Occipital lobe (tissue), 2 donors: ENCODE data around the gene U2AF1L4. TPM values are rescaled to one million over a fixed set of nuclear protein-coding genes. Genes with fewer than 3 reads are reported as not detected.
"Not testable (repeated sequence)": the region's sequence is repeated elsewhere in the genome, so short reads cannot be mapped to it uniquely, and the experiment has no call there.

Experiments used
- DNase-seq: peaks from one replicate; lab custom pipeline; 2025; lab: John Stamatoyannopoulos, UW
- total RNA-seq: library from RNA; depleted of rRNA; stranded (reverse); fragments of >200 nt; gene quantifications from one replicate; pipeline ENCODE4 v1.2.3, GENCODE V29; 2014

The U2AF1L4 gene
- total RNA-seq, 1 donor from 2014 or later, result 8.7 TPM

- DNase-seq, result no peak
These were observed 17.9 kb downstream of the U2AF1L4 start for GRCh38 chr19:35727053-35727955.

- no peak for DNase-seq
These were observed 19.9 kb downstream of the U2AF1L4 start for GRCh38 chr19:35725216-35725861.

GRCh38 chr19:35724560-35724959 lies 20.7 kb downstream of the U2AF1L4 start:
- DNase-seq, result no peak

DNA sequence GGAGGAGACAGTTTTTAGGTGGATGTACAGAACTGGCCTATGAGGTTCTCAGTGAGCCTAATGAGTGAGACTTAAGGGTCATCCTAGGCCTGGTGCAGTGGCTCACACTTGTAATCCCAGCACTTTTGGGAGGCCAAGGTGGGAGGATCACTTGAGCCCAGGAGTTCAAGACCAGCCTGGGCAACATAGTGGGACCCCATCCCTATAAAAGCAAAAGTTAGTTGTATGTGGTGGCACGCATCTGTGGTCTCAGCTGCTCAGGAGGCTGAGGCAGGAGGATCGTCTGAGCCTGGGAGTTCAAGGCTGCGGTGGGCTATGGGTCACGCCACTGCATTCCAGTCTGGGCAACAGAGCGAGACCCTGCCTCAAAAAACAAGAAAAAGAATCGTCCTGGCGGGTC lies 21.1 kb downstream of the U2AF1L4 start:
- not testable (repeated sequence) for DNase-seq

- no peak for DNase-seq
These were observed 21.5 kb downstream of the U2AF1L4 start for GRCh38 chr19:35723671-35724070.

DNA sequence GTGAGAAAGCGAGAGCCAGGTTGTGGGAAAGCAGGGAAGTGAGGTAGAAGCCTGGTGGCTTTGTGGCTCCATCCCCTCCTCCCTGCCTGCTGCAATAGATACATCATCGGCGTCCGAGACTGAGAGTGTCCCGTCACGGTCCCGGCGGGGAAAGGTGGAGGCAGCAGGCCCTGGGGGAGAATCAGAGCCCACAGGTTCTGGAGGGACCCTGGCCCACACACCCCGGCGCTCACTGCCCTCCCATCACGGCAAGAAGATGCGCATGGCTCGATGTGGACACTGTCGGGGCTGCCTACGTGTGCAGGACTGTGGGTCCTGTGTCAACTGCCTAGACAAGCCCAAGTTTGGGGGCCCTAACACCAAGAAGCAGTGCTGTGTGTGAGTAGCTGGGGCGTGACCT lies 22.3 kb downstream of the U2AF1L4 start:
- no peak for DNase-seq

- DNase-seq, result no peak
These were observed 22.8 kb downstream of the U2AF1L4 start for GRCh38 chr19:35722461-35722860.

DNA sequence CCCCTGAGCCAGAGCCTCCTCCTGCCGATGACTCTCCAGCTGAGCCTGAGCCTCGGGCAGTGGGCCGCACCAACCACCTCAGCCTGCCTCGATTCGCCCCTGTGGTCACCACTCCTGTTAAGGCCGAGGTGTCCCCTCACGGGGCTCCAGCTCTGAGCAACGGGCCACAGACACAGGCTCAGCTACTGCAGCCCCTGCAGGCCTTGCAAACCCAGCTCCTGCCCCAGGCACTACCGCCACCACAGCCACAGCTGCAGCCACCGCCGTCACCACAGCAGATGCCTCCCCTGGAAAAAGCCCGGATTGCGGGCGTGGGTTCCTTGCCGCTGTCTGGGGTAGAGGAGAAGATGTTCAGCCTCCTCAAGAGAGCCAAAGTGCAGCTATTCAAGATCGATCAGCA lies 23.8 kb downstream of the U2AF1L4 start:
- DNase-seq, result no peak

- DNase-seq, result no peak
These were observed 24.6 kb downstream of the U2AF1L4 start for GRCh38 chr19:35720648-35721047.

- no peak for DNase-seq
These were observed 25.1 kb downstream of the U2AF1L4 start for GRCh38 chr19:35720163-35720524.

DNA sequence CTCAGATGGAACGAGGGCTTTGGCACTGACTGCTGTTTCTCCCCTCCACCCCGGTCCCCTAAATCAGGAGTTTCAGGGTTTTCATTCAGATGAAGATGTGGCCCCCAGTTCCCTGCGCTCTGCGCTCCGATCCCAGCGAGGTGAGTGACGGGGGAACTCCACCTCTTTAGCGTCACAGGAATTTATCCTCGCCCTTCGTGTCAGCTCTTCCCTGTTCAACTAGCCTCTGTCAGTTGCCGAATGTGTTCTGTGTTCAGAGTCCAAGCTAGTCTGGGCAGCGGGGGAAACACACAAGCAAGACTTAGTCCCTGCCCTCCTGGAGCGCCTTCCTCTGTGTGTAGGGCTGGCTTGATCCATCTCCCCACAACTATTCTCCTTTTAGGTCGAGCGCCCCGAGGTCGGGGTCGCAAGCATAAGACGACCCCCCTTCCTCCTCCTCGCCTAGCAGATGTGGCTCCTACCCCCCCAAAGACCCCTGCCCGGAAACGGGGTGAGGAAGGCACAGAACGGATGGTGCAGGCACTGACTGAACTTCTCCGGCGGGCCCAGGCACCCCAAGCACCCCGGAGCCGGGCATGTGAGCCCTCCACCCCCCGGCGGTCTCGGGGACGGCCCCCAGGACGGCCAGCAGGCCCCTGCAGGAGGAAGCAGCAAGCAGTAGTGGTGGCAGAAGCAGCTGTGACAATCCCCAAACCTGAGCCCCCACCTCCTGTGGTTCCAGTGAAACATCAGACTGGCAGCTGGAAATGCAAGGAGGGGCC lies 25.6 kb downstream of the U2AF1L4 start:
- no peak for DNase-seq

GRCh38 chr19:35718345-35719041 lies 26.7 kb downstream of the U2AF1L4 start:
- no peak for DNase-seq

DNA sequence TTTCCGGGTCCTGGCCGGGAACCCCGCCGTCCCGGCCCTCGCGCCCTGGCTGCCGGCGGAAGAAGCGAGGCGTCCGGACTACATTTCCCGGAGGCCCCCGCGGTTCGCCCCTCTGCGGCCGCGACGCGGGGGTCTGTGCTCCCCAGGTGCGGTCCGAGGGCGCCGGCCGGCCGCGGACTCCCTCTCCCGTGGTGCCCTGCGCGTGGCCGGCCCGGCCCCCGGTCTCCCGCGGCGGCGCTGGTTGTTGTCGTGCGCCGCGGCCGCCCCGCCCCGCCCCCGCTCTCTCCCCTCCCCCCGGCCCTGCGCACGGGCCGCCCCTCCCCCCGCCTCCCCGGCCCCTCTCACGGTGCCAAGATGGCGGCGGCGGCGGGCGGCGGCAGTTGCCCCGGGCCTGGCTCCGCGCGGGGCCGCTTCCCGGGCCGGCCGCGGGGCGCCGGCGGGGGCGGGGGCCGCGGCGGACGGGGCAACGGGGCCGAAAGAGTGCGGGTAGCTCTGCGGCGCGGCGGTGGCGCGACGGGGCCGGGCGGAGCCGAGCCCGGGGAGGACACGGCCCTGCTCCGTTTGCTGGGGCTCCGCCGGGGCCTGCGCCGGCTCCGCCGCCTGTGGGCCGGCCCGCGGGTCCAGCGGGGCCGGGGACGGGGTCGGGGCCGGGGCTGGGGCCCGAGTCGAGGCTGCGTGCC lies 27.4 kb downstream of the U2AF1L4 start, which contains the start of gene KMT2B:
TSS of gene KMT2B (plus strand) at position 339 of the 680 bp plus-strand sequence. CDS start at position 355, 16 bp downstream.
- DNase-seq, result no peak

- peak; percentile 94 for DNase-seq
These were observed 28.2 kb downstream of the U2AF1L4 start for GRCh38 chr19:35716801-35717664.

GRCh38 chr19:35715981-35716800 lies 29.0 kb downstream of the U2AF1L4 start:
- DNase-seq, result peak; percentile 58

- no peak for DNase-seq
These were observed 29.8 kb downstream of the U2AF1L4 start for GRCh38 chr19:35715355-35715809.

DNA sequence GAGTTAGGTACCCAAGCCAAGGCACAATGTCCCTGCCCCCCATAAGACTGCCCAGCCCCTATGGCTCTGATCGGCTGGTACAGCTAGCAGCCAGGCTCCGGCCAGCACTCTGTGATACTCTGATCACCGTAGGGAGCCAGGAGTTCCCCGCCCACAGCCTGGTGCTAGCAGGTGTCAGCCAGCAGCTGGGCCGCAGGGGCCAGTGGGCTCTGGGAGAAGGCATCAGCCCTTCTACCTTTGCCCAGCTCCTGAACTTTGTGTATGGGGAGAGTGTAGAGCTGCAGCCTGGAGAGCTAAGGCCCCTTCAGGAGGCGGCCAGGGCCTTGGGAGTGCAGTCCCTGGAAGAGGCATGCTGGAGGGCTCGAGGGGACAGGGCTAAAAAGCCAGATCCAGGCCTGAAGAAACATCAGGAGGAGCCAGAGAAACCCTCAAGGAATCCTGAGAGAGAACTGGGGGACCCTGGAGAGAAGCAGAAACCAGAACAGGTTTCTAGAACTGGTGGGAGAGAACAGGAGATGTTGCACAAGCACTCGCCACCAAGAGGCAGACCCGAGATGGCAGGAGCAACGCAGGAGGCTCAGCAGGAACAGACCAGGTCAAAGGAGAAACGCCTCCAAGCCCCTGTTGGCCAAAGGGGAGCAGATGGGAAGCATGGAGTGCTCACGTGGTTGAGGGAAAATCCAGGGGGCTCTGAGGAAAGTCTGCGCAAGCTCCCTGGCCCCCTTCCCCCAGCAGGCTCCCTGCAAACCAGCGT lies 30.4 kb downstream of the U2AF1L4 start:
- DNase-seq, result no peak

DNA sequence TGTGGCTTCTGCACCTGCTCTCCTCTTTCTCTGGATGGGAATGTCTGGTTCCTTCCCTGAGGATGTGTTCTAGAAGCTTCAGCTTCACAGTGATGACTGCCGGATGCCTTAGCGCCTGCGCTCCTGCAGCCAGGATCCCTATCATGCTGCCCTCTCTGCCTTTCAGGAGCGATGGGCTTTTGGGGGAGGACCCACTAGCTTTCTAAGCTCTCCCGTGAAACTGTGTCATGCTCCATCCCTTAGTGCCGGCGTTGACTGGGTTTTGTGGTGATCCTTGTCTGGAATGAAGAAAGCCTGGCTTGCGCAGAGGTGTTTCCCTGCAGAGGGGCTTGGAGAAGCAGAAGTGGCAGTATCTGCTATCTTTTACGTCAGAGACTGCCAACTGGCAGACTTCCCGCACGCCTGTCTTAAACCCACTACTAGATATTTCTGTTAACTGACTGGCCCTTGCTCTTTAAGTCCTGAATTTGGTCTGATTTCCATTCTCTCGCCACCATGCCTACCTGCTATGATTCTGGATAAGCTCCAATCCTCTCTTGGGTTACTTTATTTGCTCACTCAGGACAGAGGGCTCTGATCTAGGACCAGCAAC lies 31.2 kb downstream of the U2AF1L4 start:
- no peak for DNase-seq
